NCI-H2029 (cell line): ENCODE results near the gene GH1.
"Not testable (repeated sequence)": the region's sequence is repeated elsewhere in the genome, so short reads cannot be mapped to it uniquely, and the experiment has no call there.

ENCODE experiments used
- DNase-seq: peaks from one replicate; lab custom pipeline; 2025; lab: John Stamatoyannopoulos, UW

Gene GH1

DNA sequence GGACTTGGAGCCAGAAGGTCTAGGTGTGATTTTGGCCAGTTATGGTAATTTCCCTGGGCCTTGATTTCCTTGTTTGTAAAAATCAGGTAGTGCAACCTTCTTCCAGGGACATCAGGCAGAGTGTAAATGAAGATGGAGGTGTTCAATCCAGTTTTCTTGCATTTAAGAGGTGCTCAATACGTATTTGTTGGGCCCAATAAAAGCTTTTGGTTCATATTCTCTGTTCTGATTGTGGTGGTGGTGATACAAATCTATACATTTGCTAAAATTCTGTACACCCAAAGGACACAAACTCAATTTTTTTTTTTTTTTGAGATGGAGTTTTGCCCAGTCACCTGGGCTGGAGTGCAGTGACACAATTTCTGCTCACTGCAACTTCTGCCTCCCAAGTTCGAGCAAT lies 7.5 kb upstream of the GH1 start:
- DNase-seq, result no peak

GRCh38 chr17:63925615-63926014 lies 7.0 kb upstream of the GH1 start:
- no peak for DNase-seq

GRCh38 chr17:63922402-63922801 lies 3.8 kb upstream of the GH1 start:
- not testable (repeated sequence) for DNase-seq

DNA sequence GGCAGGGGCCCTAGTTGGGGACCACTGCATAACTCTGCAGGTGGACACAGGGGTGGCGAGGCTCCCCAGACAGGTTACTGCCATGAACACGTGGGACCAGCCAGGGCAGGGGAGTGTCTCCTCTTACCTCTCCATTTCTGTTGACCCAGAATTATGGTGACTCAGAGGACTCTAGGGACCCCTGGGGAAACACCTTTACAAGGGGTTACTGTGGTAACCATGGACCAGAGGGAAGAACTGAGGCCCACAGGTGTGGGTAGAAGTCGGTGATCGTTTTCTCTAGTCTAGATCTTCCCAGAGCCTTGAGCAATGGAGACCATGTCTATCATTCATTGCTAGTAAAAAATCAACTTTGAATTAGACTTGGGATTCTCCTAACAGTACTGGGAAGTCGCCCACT lies 2.1 kb upstream of the GH1 start:
- not testable (repeated sequence) for DNase-seq

DNA sequence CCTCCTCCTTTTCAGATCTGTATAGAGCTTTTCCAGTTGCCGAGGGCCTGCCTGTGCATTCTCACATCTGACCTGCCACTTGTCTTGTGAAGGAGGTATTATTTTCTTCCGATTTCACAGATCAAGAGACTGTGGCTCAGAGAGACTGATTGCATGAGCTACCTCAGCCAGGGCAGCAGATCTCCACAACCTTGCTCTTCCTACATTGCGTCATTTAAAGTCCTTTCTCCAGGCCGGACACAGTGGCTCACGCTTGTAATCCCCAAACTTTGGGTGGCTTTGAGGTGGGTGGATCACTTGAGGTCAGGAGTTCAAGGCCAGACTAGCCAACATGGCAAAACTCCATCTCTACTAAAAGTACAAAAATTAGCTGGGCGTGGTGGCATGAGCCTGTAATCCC lies 1.4 kb upstream of the GH1 start:
- DNase-seq, result not testable (repeated sequence)

GRCh38 chr17:63919311-63919723 lies 678 bp upstream of the GH1 start:
- peak; percentile 3 for DNase-seq

DNA sequence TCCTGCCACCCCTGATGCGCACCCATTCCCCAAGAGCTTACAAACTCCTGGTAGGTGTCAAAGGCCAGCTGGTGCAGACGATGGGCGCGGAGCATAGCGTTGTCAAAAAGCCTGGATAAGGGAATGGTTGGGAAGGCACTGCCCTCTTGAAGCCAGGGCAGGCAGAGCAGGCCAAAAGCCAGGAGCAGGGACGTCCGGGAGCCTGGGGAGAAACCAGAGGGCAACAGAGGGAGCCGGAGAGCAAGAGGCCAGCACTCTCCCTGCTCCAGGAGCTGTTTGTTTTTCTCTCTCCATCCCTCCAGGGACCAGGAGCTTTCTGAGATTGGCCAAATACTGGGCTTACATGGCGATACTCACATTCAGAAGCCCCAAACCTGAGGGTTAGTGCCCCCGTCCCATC lies 334 bp downstream of the GH1 start:
- no peak for DNase-seq

DNA sequence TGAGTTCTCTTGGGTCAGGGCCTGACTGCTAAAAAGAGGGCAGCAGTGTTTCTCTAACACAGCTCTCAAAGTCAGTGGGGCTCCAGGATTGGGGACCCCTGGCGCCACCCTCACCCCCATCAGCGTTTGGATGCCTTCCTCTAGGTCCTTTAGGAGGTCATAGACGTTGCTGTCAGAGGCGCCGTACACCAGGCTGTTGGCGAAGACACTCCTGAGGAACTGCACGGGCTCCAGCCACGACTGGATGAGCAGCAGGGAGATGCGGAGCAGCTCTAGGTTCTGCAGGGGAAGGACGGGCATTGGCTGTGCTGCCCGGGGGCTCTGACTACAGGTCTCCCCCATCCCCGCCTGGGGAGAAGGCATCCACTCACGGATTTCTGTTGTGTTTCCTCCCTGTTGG lies 993 bp downstream of the GH1 start:
- DNase-seq, result no peak

- not testable (repeated sequence) for DNase-seq
These were observed 1.4 kb downstream of the GH1 start for GRCh38 chr17:63917206-63917605.

GRCh38 chr17:63916566-63917185 lies 2.0 kb downstream of the GH1 start:
- DNase-seq, result no peak

- DNase-seq, result not testable (repeated sequence)
These were observed 2.9 kb downstream of the GH1 start for GRCh38 chr17:63915753-63916152.

DNA sequence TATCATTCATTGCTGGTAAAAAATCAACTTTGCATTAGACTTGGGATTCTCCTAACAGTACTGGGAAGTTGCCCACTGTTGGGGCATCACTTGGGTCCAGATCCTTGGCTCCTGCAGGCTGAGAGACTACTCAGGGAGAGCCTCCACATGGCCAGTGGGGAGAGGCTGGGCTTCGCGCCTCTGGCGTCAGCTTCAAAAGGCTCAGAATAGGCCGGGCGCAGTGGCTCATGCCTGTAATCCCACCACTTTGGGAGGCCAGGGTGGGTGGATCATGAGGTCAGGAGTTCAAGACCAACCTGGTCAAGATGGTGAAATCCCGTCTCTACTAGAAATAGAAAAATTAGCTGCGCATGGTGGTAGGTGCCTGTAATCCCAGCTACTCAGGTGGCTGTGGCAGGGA lies 4.2 kb downstream of the GH1 start:
- DNase-seq, result no peak

GRCh38 chr17:63911657-63912100 lies 7.0 kb downstream of the GH1 start:
- no peak for DNase-seq

- no peak for DNase-seq
These were observed 7.5 kb downstream of the GH1 start, which contains the start of gene CSHL1 for GRCh38 chr17:63911041-63911635. CSHL1 (minus strand) TSS chr17:63911258; CDS start chr17:63911196, 62 bp downstream.

- DNase-seq, result no peak
These were observed 8.5 kb downstream of the GH1 start for GRCh38 chr17:63910096-63910495.

DNA sequence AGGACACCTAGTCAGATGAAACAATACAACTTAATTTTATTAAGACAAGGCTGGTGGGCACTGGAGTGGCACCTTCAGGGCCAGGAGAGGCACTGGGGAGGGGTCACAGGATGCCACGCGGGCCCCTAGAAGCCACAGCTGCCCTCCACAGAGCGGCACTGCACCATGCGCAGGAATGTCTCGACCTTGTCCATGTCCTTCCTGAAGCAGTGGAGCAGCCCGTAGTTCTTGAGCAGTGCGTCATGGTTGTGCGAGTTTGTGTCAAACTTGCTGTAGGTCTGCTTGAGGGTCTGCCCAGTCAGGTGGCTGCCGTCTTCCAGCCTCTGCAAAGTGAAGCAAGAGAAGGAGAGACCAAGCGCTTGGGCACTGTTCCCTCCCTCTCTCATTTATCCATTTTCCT lies 9.1 kb downstream of the GH1 start:
- DNase-seq, result not testable (repeated sequence)

- not testable (repeated sequence) for DNase-seq
These were observed 11.4 kb downstream of the GH1 start for GRCh38 chr17:63907161-63907778.

- DNase-seq, result not testable (repeated sequence)
These were observed 13.8 kb downstream of the GH1 start for GRCh38 chr17:63904796-63905195.

DNA sequence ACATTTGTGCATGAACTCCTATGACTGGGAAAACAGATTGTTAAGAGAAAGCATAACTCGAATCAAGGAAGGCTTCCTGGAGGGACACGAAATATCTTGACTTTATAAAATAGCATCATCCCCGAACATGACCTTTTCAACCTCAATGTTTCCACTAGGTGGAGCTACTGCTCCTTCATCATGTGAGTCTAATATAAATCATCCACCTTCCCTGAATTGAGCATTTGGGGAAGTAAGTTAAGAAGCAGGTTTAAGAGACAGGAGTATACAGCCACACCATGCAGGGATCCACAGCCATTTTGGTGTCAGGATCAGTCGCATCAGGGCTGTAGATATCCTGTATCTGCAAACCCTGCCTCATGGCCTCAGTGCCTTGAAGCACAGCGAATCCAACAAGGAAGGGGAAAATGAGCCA lies 14.8 kb downstream of the GH1 start:
- not testable (repeated sequence) for DNase-seq

GRCh38 chr17:63901971-63902370 lies 16.7 kb downstream of the GH1 start:
- DNase-seq, result not testable (repeated sequence)

DNA sequence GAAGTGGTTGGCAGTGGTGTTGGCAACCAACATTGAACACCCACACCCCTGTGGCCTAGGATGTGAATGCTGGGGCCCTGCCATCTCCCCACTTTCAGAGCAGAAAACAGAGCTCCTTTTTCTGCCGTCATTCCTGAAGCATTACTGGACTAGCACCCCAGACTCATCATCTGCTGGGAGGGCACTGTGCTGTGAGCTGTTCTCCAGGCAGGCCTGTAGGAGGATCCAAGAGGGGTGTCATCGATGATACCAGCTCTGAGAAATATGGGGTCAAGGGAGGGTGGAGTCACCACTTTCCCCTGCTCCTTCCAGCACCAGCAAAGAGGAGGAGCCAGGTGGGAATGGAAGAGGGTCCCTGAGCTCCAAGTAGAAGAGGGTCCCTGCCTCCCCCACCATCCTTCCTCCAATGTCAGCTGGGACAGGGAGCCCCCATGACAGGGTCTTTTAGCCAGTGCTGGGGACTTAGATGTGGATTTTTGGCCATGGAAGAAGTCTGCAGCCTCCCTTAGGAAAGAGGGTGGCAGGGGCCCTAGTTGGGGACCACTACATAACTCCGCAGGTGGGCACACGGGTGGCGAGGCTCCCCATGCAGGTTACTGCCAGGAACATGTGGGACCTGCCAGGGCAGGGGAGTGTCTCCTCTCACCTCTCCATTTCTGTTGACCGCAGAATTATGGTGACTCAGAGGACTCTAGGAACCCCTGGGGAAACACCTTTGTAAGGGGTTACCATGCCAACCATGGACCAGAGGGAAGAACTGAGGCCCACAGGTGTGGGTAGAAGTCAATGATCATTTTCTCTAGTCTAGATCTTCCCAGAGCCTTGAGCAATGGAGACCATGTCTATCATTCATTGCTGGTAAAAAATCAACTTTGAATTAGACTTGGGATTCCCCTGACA lies 19.5 kb downstream of the GH1 start:
- DNase-seq, result not testable (repeated sequence)
